CD14-positive monocyte (primary cell): ENCODE results near the gene SCAPER. TPM values are rescaled to one million over a fixed set of nuclear protein-coding genes. Genes with fewer than 3 reads are reported as not detected.

ENCODE experiments used
- DNase-seq, 3 donors: peaks; one replicate each; pipeline ENCODE4 v3.0.0-alpha.2; 2011 to 2022
- H2AFZ ChIP-seq: 2 replicates; pipeline ENCODE4 v1.6.0; 2012; ENCODE audit warnings: mild to moderate bottlenecking, low read depth, low read length, inconsistent platforms; ENCODE audit not compliant: insufficient read depth, poor library complexity, severe bottlenecking
- H3K27ac ChIP-seq, 2 donors: 1 replicate in 1 of 2; 2 replicates in 1 of 2; pipeline ENCODE4 v1.5.1; 2012 to 2013; ENCODE audit warnings: low read length in 2 of 2, control low read depth in 1 of 2, inconsistent platforms in 1 of 2, low read depth in 1 of 2, mild to moderate bottlenecking in 1 of 2
- H3K27me3 ChIP-seq, 2 donors: one replicate each; pipeline versions ENCODE4 v1.6.0 to v1.6.1; 2011 to 2013; ENCODE audit warnings: low read length in 2 of 2; ENCODE audit not compliant: control insufficient read depth in 2 of 2, insufficient read depth in 2 of 2
- H3K36me3 ChIP-seq, 2 donors: replicated peaks in 1 of 2; 1 replicate in 1 of 2; 2 replicates in 1 of 2; pipeline versions ENCODE4 v1.5.1 to v1.6.1; 2012 to 2013; ENCODE audit warnings: low read length in 2 of 2, control low read depth in 1 of 2, inconsistent platforms in 1 of 2, mild to moderate bottlenecking in 1 of 2; ENCODE audit not compliant: insufficient read depth in 2 of 2, control insufficient read depth in 1 of 2
- H3K4me1 ChIP-seq, 2 donors: 1 replicate in 1 of 2; 2 replicates in 1 of 2; pipeline versions ENCODE4 v1.5.1 to v1.6.1; 2012 to 2013; ENCODE audit warnings: low read length in 2 of 2, control low read depth in 1 of 2, inconsistent platforms in 1 of 2, mild to moderate bottlenecking in 1 of 2, moderate library complexity in 1 of 2; ENCODE audit not compliant: insufficient read depth in 2 of 2, control insufficient read depth in 1 of 2
- H3K4me2 ChIP-seq: replicated peaks from 2 replicates; pipeline ENCODE3; 2012; ENCODE audit warnings: low read length, moderate library complexity, mild to moderate bottlenecking; ENCODE audit not compliant: poor library complexity, severe bottlenecking; ENCODE audit errors: extremely low read depth
- H3K4me3 ChIP-seq, 3 experiments: fragments of 200-600 bp in 1 of 3; sonication (generic) in 1 of 3; replicated peaks in 1 of 3; 1 replicate in 2 of 3; 2 replicates in 1 of 3; pipeline ENCODE4 v1.5.1; 2011 to 2013; ENCODE audit warnings: low read length in 3 of 3, mild to moderate bottlenecking in 3 of 3, control low read depth in 2 of 3, low read depth in 2 of 3, inconsistent platforms in 1 of 3, moderate library complexity in 1 of 3
- H3K79me2 ChIP-seq: 2 replicates; pipeline ENCODE4 v1.6.0; 2012; ENCODE audit warnings: mild to moderate bottlenecking, control low read depth, inconsistent platforms, low read length, moderate library complexity; ENCODE audit not compliant: insufficient read depth
- H3K9ac ChIP-seq: 2 replicates; pipeline ENCODE4 v1.6.0; 2017; ENCODE audit warnings: low read length, mild to moderate bottlenecking; ENCODE audit not compliant: insufficient read depth, poor library complexity, severe bottlenecking
- H3K9me3 ChIP-seq, 2 donors: replicated peaks in 1 of 2; 1 replicate in 1 of 2; 2 replicates in 1 of 2; pipeline versions ENCODE4 v1.5.1 to v1.6.1; 2012 to 2013; ENCODE audit warnings: low read length in 2 of 2, control low read depth in 1 of 2; ENCODE audit not compliant: control insufficient read depth in 1 of 2, insufficient read depth in 1 of 2
- H4K20me1 ChIP-seq: 2 replicates; pipeline ENCODE4 v1.6.0; 2012; ENCODE audit warnings: mild to moderate bottlenecking, low read length, control low read depth, moderate library complexity; ENCODE audit not compliant: insufficient read depth
- H3K27ac Mint-ChIP-seq, 7 donors: one replicate each; pipeline ENCODE4 v1.8.0; 2020; ENCODE audit warnings: mild to moderate bottlenecking in 7 of 7, mixed read lengths in 7 of 7, moderate library complexity in 6 of 7, inconsistent platforms in 2 of 7
- H3K27me3 Mint-ChIP-seq, 3 donors: one replicate each; pipeline ENCODE4 v1.8.0; 2021 to 2022; ENCODE audit warnings: low read depth in 3 of 3, mild to moderate bottlenecking in 3 of 3, mixed read lengths in 3 of 3, moderate library complexity in 3 of 3, inconsistent platforms in 1 of 3
- H3K36me3 Mint-ChIP-seq, 2 donors: one replicate each; pipeline ENCODE4 v1.8.0; 2020; ENCODE audit warnings: mixed read lengths in 2 of 2, inconsistent platforms in 1 of 2, mild to moderate bottlenecking in 1 of 2
- H3K4me1 Mint-ChIP-seq: one replicate; pipeline ENCODE4 v1.8.0; 2020; ENCODE audit warnings: mild to moderate bottlenecking, mixed read lengths
- H3K4me3 Mint-ChIP-seq, 2 donors: one replicate each; pipeline ENCODE4 v1.8.0; 2020; ENCODE audit warnings: mild to moderate bottlenecking in 2 of 2, mixed read lengths in 2 of 2, moderate library complexity in 1 of 2
- H3K9me3 Mint-ChIP-seq, 7 donors: one replicate each; pipeline ENCODE4 v1.8.0; 2020 to 2022; ENCODE audit warnings: mixed read lengths in 7 of 7, mild to moderate bottlenecking in 6 of 7, moderate library complexity in 6 of 7, inconsistent platforms in 2 of 7
- WGBS: methylation state at CpG from one replicate; pipeline ENCODE4 v1.1.5; 2013; ENCODE audit warnings: missing lambda C conversion rate; ENCODE audit not compliant: insufficient coverage; 5-methylcytosine and 5-hydroxymethylcytosine counted together
- intact Hi-C, 2 donors: fragments of 100-400 bp; cut with micrococcal nuclease; formaldehyde crosslinking; loops; one replicate each; pipeline versions ENCODE4 v1.15.0 to v1.15.1; 2023
- polyA plus RNA-seq, 3 donors: library from polyadenylated mRNA; depleted of rRNA in 1 of 3; unstranded in 2 of 3; stranded (reverse) in 1 of 3; fragments of 300-500 nt in 2 of 3; fragments of >200 nt in 1 of 3; fragmentation: Illumina TruSeq in 2 of 3; gene quantifications; 1 replicate in 2 of 3; 2 replicates in 1 of 3; pipeline ENCODE4 v1.2.3, GENCODE V29; 2012 to 2021
- TF ChIP-seq, protein P1 (sequence below): fragments of 200-600 bp; IDR thresholded peaks from one replicate; pipeline ENCODE4 v1.8.0; 2022; ENCODE audit warnings: antibody characterized with exemption, mild to moderate bottlenecking

SCAPER gene
- polyA plus RNA-seq, 3 donors = 2.5 to 5.4 (median 4.2) TPM

DNA sequence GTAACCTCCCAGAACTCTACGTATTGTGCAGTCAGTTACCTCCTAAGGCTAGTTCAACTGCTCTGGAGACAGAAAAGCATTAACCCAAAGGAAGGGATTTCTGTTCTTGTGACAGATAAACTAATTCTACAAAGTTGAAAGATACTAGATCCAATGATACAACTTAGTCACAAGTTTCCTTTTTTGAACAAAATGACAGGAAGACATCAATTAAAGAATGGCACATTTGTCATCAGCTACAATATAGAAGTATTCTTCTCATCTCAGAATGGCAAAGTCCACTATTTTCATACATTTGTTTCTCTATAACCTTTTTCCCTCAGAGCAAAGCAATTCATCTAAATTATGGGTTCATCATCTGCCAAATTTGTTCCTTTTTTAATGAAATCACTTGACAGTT lies 524.9 kb downstream of the SCAPER start:
- no peak for DNase-seq

DNA sequence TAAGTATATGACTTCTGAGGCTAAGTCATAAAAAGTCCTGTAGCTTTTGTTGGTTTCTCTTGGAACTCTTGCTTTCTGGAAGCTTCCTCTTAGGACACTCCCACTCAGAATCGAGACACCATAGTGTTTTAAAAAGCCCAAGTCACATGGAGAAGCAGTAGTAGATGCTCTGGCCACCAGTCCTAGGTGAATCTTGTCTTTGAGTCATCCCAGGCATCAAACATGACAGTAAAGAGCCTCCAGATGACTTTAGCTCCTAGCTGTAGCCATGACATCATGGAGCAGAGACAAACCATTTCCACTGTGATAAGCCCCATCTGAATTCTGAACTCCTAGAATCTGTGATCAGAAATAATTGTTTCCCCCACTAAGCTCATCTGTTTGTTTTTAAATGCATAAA lies 526.4 kb downstream of the SCAPER start:
- H3K27me3 Mint-ChIP-seq = peaks cover 0 to 1% (median 0%) of the 10 kb centered on the region in 3 donors
- intact Hi-C loops = no loop called here
- H3K36me3 Mint-ChIP-seq = peaks cover 2 to 20% of the 10 kb centered on the region in 2 donors
- WGBS = no CpG with 5 or more reads among the region's 1 CpG
- H2AFZ ChIP-seq = no peak overlapping the region
- H3K4me2 ChIP-seq = no peak overlapping the region
- no peak overlapping the region for H3K27ac Mint-ChIP-seq
- no peak overlapping the region for H3K4me3 ChIP-seq
- no peak for DNase-seq
- H3K4me3 Mint-ChIP-seq = no peak overlapping the region
- H3K36me3 ChIP-seq = peaks cover 0 to 2% of the 10 kb centered on the region in 2 donors
- TF ChIP-seq, protein P1, sequence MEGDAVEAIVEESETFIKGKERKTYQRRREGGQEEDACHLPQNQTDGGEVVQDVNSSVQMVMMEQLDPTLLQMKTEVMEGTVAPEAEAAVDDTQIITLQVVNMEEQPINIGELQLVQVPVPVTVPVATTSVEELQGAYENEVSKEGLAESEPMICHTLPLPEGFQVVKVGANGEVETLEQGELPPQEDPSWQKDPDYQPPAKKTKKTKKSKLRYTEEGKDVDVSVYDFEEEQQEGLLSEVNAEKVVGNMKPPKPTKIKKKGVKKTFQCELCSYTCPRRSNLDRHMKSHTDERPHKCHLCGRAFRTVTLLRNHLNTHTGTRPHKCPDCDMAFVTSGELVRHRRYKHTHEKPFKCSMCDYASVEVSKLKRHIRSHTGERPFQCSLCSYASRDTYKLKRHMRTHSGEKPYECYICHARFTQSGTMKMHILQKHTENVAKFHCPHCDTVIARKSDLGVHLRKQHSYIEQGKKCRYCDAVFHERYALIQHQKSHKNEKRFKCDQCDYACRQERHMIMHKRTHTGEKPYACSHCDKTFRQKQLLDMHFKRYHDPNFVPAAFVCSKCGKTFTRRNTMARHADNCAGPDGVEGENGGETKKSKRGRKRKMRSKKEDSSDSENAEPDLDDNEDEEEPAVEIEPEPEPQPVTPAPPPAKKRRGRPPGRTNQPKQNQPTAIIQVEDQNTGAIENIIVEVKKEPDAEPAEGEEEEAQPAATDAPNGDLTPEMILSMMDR = no peak
- no peaks in the 10 kb centered on the region for H3K4me1 Mint-ChIP-seq
- no peaks in the 10 kb centered on the region for H3K79me2 ChIP-seq
- no peaks in the 10 kb centered on the region for H3K9me3 Mint-ChIP-seq
- no peaks in the 10 kb centered on the region for H3K9me3 ChIP-seq
- H3K27ac ChIP-seq = no peak overlapping the region
- H4K20me1 ChIP-seq = no peaks in the 10 kb centered on the region
- no peaks in the 10 kb centered on the region for H3K27me3 ChIP-seq
- H3K4me1 ChIP-seq = no peaks in the 10 kb centered on the region
- H3K9ac ChIP-seq = no peak overlapping the region

More for the DNA sequence above, 524.9 kb downstream of the SCAPER start:
- Histone ChIP-seq H3K4me3 (no peak overlapping the region), H3K27ac (no peak overlapping the region), H3K27me3 (no peaks in the 10 kb centered on the region), H3K79me2 (no peaks in the 10 kb centered on the region), H3K9me3 (no peaks in the 10 kb centered on the region), H2AFZ (no peak overlapping the region), H3K4me2 (no peak overlapping the region), H3K36me3 (peaks cover 0 to 2% of the 10 kb centered on the region in 2 donors), H3K9ac (no peak overlapping the region), H3K4me1 (no peaks in the 10 kb centered on the region), H4K20me1 (no peaks in the 10 kb centered on the region)
- peaks cover 0 to 1% (median 0%) of the 10 kb centered on the region in 3 donors for H3K27me3 Mint-ChIP-seq
- no peaks in the 10 kb centered on the region for H3K9me3 Mint-ChIP-seq
- peaks cover 5 to 23% of the 10 kb centered on the region in 2 donors for H3K36me3 Mint-ChIP-seq
- H3K27ac Mint-ChIP-seq = no peak overlapping the region
- H3K4me1 Mint-ChIP-seq = no peaks in the 10 kb centered on the region
- TF ChIP-seq, protein P1 = no peak
- intact Hi-C loops = no loop called here
- WGBS = no CpG with 5 or more reads among the region's 1 CpG
- H3K4me3 Mint-ChIP-seq = no peak overlapping the region
